ENCODE results near the gene SCMH1.

DNA sequence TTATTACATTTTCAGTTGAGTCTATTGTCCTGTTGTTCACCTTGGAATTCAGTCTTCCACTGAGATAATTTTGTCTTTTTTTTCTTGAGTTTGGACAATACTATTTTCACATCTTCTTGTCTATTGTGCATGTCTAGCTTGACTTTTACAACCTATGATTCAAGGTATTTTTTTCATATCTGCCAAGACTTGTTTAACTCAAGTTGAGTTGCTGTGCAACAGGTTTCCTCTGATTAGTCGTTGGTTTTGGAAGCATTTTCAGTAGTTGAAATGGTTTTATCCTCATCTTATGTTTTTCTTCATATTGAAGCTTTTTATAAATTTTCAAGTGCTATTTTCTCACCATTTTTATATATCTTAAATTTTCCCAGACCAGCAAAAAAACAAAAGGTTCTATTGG is 103.6 kb downstream of the SCMH1 start:
- TF ChIP-seq, protein P1, sequence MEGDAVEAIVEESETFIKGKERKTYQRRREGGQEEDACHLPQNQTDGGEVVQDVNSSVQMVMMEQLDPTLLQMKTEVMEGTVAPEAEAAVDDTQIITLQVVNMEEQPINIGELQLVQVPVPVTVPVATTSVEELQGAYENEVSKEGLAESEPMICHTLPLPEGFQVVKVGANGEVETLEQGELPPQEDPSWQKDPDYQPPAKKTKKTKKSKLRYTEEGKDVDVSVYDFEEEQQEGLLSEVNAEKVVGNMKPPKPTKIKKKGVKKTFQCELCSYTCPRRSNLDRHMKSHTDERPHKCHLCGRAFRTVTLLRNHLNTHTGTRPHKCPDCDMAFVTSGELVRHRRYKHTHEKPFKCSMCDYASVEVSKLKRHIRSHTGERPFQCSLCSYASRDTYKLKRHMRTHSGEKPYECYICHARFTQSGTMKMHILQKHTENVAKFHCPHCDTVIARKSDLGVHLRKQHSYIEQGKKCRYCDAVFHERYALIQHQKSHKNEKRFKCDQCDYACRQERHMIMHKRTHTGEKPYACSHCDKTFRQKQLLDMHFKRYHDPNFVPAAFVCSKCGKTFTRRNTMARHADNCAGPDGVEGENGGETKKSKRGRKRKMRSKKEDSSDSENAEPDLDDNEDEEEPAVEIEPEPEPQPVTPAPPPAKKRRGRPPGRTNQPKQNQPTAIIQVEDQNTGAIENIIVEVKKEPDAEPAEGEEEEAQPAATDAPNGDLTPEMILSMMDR (IDR thresholded peaks at IDR 0.05; ENCODE audit: low read depth, low read length, missing input control), result no peak
- TF ChIP-seq TAF1 (conservative IDR thresholded peaks at IDR 0.05) (no peak), RAD21 (IDR thresholded peaks at IDR 0.05) (no peak)
